Omental fat pad (tissue), 4 donors: ENCODE measurements around the gene CUZD1. TPM values are rescaled to one million over a fixed set of nuclear protein-coding genes. Genes with fewer than 3 reads are reported as not detected.

Source experiments
- ATAC-seq: fragments of 150-250 bp; one replicate; pipeline ENCODE4 v1.9.1; 2016; ENCODE audit warnings: mild to moderate bottlenecking, moderate library complexity; ENCODE audit not compliant: low FRiP score
- DNase-seq: peaks from one replicate; pipeline ENCODE4 v3.0.0-alpha.2; 2019; ENCODE audit warnings: low spot score
- total RNA-seq, 4 donors: library from RNA; depleted of rRNA; stranded (reverse); fragments of >200 nt; gene quantifications; one replicate each; pipeline ENCODE4 v1.1.0, GENCODE V29; 2016
- TF ChIP-seq, protein P1 (sequence below), 3 donors: fragments of 450-650 bp; IDR thresholded peaks; one replicate each; pipeline ENCODE4 v1.5.1; 2016 to 2017; ENCODE audit warnings: antibody characterized with exemption in 3 of 3, mild to moderate bottlenecking in 3 of 3, moderate library complexity in 2 of 3

The CUZD1 gene
- total RNA-seq, 4 donors from 2014 or later, result 0.28 to 1.4 (median 0.73) TPM

GRCh38 chr10:122844146-122844545 lies 1.5 kb downstream of the CUZD1 start:
- TF ChIP-seq, protein P1, sequence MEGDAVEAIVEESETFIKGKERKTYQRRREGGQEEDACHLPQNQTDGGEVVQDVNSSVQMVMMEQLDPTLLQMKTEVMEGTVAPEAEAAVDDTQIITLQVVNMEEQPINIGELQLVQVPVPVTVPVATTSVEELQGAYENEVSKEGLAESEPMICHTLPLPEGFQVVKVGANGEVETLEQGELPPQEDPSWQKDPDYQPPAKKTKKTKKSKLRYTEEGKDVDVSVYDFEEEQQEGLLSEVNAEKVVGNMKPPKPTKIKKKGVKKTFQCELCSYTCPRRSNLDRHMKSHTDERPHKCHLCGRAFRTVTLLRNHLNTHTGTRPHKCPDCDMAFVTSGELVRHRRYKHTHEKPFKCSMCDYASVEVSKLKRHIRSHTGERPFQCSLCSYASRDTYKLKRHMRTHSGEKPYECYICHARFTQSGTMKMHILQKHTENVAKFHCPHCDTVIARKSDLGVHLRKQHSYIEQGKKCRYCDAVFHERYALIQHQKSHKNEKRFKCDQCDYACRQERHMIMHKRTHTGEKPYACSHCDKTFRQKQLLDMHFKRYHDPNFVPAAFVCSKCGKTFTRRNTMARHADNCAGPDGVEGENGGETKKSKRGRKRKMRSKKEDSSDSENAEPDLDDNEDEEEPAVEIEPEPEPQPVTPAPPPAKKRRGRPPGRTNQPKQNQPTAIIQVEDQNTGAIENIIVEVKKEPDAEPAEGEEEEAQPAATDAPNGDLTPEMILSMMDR (IDR thresholded peaks at IDR 0.05), result no peak
- ATAC-seq (no peak), DNase-seq (no peak)

- ATAC-seq (no peak), DNase-seq (no peak)
- TF ChIP-seq, protein P1 (IDR thresholded peaks at IDR 0.05), result no peak
Measured at GRCh38 chr10:122841569-122841968, 4.1 kb downstream of the CUZD1 start.

DNA sequence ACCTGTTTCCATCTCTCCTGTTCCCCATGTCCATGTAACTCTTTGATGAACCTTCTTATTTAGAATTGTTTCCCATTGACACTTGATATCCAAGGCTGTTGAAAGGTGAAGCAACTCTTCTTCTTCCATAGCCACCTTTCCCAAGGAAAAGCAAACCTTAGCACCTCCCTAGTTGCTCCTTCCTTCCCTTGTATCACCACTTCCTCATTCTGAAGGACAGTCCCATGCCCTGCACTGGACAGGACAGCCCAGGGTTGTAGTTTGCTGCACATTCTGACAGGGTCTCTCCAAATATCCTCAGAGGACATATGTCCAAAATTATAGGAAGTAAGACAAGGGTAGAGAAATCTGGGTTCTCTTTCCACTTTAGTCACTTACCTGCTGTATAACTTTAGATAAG lies 6.2 kb downstream of the CUZD1 start:
- ATAC-seq (no peak), DNase-seq (no peak)
- TF ChIP-seq, protein P1 (IDR thresholded peaks at IDR 0.05), result no peak

DNA sequence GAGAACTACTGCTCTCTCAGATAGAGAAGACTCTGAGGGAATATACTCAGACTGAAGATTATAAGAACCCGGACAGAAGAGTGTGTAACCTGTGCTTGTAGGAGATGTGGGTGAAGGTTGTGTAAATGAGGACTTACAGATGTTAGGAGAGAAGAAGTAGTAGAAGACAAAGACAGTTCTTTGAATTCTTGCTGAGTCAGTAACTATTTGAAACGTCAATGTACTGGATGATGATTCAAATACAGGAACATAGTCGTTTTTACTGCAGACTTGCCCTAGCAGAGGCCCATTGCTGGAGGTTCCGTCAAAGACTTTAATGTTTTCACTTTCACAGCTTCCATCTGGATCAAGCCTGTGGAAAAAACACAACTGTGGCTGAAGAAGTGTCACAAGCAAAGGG lies 6.8 kb downstream of the CUZD1 start:
- TF ChIP-seq, protein P1 (IDR thresholded peaks at IDR 0.05), result no peak
- DNase-seq, result no peak
- no peak for ATAC-seq

DNA sequence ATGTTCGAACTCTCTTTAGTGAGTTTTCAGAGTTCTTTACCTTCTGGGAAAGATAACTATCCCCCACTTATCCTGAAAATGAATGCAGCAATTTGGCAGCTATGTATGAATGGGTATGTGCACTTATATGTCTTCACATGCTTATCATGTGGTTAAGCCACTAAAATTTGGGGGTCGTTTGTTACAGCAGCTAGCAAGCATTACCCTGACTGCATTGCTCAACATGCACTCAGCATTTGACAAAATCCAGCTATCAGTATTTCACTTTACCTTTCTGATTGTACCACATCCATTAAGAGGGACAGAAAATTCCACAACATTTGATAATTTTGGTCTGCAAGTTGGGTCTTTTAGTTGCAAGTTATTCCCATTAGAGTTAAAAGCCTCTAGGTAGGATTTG lies 9.7 kb downstream of the CUZD1 start:
- no peak for ATAC-seq
- DNase-seq, result no peak
- TF ChIP-seq, protein P1 (IDR thresholded peaks at IDR 0.05), result no peak

GRCh38 chr10:122830965-122831353 lies 14.7 kb downstream of the CUZD1 start:
- TF ChIP-seq, protein P1 (IDR thresholded peaks at IDR 0.05), result no peak
- no peak for DNase-seq
- ATAC-seq, result no peak

GRCh38 chr10:122830273-122830964 lies 15.2 kb downstream of the CUZD1 start:
- ATAC-seq (no peak), DNase-seq (no peak)
- TF ChIP-seq, protein P1 (IDR thresholded peaks at IDR 0.05), result no peak
